Measurements from ENCODE around the gene RPTOR.

RPTOR gene

DNA sequence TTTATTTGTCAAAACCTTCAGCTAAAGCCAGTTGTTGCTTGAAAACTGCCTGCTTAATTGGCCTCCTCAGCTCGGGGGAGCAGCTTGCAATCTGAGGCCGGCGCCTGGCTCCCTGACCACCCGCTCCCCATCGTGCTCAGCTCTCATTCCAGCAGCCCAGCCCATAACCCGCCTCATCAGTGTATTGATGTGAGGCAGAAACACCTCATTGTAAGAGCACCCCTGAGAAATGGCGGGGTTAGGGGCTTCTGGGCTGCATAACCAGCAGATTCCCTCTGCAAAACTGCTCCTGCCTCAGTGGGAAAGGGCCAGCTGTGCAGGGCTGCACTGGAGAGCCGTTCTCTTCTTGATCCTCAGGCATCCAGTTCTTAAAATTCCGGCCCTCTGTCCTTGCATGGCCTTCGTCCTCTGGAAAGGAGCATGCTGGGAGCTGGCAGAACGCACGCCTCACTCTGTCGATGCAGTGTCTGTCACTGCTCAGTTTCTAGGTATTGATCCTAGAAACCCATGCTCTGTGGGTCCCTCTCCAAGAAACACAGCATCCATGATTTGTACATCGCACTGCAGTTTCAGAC, 333.2 kb downstream of the RPTOR start:
- CTCF ChIA-PET, result interaction anchor here (1.2 kb wide), 1 partner anchor 12 kb away, joined by 4 read pairs; no protein-coding TSS in a partner anchor
- POLR2A ChIA-PET (ENCODE audit: low non-redundant PET), result no interaction called here
- no peak for DNase-seq (ENCODE audit: low spot score)

DNA sequence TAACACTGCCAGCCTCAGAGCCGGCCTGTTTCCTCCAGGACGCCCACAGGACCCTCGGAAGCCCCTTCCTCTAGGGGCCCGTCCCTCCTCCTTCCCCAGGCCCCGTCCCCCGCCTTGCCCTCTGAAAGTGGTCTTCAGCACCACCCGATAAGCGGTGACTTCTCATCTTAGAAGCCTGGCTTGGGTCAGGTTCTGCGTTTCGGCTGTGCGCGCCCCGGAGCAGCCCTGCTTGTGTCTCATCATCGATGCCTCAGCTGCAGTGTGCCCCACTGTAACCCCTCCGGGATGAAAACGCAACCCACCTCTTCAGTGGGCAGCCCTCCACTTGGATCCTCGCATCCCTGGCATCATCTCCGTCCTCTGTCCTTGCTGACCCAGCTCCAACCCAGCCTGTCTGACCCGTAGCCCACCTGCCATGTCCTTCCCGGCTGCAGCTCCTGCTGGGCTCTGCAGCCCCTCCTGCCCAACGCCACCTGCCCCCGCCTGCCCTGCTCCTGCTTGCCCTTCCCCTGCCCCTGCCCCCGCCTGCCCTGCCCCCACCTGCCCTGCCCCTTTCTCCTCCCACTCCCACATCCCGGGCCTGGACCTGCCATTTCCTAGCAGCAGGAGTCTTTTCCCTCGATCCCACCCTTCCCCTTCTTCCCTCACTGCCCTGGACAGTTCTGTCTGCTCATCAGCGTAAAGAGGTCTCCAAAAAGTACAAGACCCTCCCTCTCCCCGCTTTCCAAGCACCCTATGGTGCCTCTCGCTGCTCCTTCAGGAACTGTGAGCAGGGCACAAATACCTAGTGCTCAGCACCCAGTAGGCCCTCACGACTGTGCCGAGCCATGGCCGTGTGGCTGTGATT, 334.5 kb downstream of the RPTOR start:
- TF ChIP-seq, protein P1, sequence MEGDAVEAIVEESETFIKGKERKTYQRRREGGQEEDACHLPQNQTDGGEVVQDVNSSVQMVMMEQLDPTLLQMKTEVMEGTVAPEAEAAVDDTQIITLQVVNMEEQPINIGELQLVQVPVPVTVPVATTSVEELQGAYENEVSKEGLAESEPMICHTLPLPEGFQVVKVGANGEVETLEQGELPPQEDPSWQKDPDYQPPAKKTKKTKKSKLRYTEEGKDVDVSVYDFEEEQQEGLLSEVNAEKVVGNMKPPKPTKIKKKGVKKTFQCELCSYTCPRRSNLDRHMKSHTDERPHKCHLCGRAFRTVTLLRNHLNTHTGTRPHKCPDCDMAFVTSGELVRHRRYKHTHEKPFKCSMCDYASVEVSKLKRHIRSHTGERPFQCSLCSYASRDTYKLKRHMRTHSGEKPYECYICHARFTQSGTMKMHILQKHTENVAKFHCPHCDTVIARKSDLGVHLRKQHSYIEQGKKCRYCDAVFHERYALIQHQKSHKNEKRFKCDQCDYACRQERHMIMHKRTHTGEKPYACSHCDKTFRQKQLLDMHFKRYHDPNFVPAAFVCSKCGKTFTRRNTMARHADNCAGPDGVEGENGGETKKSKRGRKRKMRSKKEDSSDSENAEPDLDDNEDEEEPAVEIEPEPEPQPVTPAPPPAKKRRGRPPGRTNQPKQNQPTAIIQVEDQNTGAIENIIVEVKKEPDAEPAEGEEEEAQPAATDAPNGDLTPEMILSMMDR (conservative IDR thresholded peaks at IDR 0.05; ENCODE audit: low read depth), result no peak
- CTCF ChIA-PET, result no interaction called here
- H3K27ac ChIP-seq, result peak overlapping the region; percentile 18
- no peak for DNase-seq (ENCODE audit: low spot score)
- POLR2A ChIA-PET (ENCODE audit: low non-redundant PET), result no interaction called here

More for the DNA sequence above, 333.2 kb downstream of the RPTOR start:
- TF ChIP-seq, protein P1 (conservative IDR thresholded peaks at IDR 0.05; ENCODE audit: low read depth), result no peak
- peak overlapping the region; percentile 9; the same call in 1 of the 2 replicates for H3K27ac ChIP-seq

DNA sequence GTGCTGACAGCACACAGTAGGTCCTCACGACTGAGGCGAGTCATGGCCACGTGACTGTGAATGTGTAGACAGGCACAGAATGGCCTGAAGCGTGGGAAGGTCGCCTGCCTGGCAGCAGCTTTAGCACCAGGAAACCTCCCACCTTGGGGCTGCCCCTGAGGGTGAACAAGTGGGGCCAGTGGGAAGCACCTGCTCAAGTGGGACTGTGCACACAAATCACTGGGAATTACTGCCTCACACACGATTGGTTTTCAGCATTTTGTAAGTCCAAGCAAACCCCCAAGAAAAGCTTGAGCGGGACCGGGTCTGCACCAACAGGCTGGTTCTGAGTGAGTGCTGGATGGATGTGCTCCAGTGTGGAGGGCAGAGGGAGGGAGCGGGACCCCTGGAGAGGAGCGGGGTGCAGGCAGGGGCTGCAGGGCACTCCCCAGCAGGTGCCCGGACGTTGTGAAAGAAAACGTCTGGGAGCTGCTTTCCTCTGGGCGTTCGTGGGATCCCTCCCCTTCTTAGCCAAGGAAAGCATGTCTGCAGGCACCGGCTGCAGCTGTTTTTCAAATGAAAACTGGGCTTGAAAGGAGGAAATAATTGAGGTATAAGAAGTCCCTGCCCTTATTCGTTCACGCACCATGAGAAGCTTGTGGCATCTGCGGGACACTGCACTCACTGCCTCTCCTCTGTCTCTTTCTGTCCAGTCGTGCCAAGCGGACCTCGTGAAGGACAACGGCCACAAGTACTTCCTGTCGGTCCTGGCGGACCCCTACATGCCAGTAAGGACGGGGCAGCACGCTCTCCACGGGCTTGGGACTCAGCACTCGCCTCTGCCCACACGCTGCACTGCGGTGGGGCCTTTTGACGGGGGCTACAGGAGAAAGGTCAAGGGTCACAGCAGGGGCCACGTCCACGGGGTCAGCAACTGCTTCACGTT, 335.3 kb downstream of the RPTOR start:
- ChIA-PET POLR2A (ENCODE audit: low non-redundant PET) (no interaction called here), CTCF (interaction anchor here (0.9 kb wide), 1 partner anchor 14 kb away, joined by 4 read pairs; no protein-coding TSS in a partner anchor)
- TF ChIP-seq, protein P1 (conservative IDR thresholded peaks at IDR 0.05; ENCODE audit: low read depth), result no peak
- DNase-seq (ENCODE audit: low spot score), result no peak
- H3K27ac ChIP-seq, result peak overlapping the region; percentile 18

DNA sequence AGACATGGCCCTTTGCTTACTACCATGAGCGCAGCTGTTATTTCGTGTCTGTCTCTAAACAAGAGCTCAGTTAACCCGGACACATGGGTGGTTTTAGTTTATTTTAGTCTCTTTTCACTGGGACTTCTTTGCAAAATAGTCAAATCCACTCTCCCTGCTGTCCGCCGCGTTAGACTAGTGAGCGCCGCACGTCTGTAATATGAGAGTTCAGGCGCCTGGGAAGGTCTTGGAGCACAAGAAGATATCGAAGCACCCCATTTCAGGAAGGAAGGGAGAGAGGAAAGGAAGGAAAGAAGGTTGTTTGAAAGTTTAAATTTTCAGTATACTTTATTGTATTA, 336.0 kb downstream of the RPTOR start:
- no peak for DNase-seq (ENCODE audit: low spot score)
- ChIA-PET CTCF (interaction anchor here (0.9 to 1.1 kb wide), 2 partner anchors 14 to 19 kb away, joined by 3 to 4 read pairs; no protein-coding TSS in a partner anchor), POLR2A (ENCODE audit: low non-redundant PET) (no interaction called here)
- H3K27ac ChIP-seq, result peak overlapping the region; percentile 18; the same call in 1 of the 2 replicates
- TF ChIP-seq, protein P1 (conservative IDR thresholded peaks at IDR 0.05; ENCODE audit: low read depth), result no peak

DNA sequence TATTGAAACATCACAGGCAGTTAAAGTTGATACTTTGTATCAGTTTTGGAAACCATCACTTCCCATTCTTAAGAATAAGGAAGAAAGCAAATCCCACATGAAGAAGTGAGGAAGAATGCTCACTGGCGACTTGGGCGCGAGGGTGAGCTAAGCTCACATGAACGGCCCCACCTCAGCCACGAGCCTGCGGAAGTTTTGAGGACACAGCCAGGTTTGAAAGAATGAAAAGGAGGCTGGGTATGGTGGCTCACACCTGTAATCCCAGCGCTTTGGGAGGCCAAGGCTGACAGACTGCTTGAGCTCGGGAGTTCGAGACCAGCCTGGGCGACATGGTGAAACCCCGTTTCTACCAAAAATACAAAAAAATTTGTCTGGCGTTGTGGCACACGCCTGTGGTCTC, 336.7 kb downstream of the RPTOR start:
- DNase-seq (ENCODE audit: low spot score), result no peak
- ChIA-PET CTCF (interaction anchor here (1.1 kb wide), 1 partner anchor 18 kb away, joined by 3 read pairs; no protein-coding TSS in a partner anchor), POLR2A (ENCODE audit: low non-redundant PET) (no interaction called here)
- TF ChIP-seq, protein P1 (conservative IDR thresholded peaks at IDR 0.05; ENCODE audit: low read depth), result no peak
- H3K27ac ChIP-seq, result peak overlapping the region; percentile 31

DNA sequence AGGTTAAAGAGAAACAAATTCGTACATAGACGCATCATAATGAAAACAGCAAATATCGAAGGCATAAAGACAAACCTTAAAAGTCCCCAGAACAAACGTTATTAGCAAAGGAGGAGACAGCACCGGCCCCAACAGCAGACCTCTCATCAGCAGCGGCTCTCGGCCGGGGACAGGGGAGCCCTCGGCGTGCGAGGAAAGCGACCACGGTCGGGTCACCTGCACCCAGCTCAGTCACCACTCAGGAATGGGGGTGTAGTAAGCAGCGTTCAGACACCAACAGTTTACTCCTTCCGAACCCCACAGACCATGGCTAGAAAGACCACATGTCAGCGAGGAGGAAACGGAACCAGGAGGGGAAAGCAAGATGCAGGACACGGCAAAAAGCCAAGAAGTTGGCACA, 337.7 kb downstream of the RPTOR start:
- no peak for DNase-seq (ENCODE audit: low spot score)
- ChIA-PET POLR2A (ENCODE audit: low non-redundant PET) (no interaction called here), CTCF (no interaction called here)
- no peak overlapping the region for H3K27ac ChIP-seq
- TF ChIP-seq, protein P1 (conservative IDR thresholded peaks at IDR 0.05; ENCODE audit: low read depth), result no peak

All from RWPE1 (cell line).